ENCODE results near the gene ZCCHC17. TPM values are rescaled to one million over a fixed set of nuclear protein-coding genes. Genes with fewer than 3 reads are reported as not detected.
"Not testable (repeated sequence)": the region's sequence is repeated elsewhere in the genome, so short reads cannot be mapped to it uniquely, and the experiment has no call there.

Gene ZCCHC17
- total RNA-seq, 1 donor from 2014 or later, result 27.5 TPM

DNA sequence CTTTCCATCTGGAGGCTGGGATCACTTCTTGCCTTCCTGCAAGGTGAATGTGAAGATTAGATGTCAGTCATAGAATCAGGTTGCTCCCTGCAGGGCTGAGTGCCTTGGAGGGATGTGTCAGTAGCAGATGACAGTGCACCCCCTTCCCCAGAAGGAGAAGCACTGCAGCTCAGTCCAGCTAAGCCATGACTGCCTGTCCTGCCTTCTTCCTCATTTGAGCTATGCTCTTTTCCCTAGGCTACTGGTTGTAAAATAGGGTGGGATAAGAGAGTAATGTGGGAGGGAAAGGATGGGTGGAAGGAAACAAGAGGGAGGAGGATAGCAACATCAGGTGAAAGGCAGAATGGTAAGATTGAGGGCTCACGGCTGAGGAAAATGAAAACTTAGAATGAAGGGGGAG is 87.1 kb downstream of the ZCCHC17 start:
- Mint-ChIP-seq H3K4me3 (ENCODE audit: unreplicated experiment) (no peak overlapping the region), H3K9me3 (ENCODE audit: unreplicated experiment) (no peaks in the 10 kb centered on the region), H3K4me1 (ENCODE audit: unreplicated experiment) (peaks cover 10% of the 10 kb centered on the region), H3K27me3 (ENCODE audit: unreplicated experiment) (peaks cover 5% of the 10 kb centered on the region), H3K36me3 (ENCODE audit: low read depth, unreplicated experiment) (no peaks in the 10 kb centered on the region), H3K27ac (ENCODE audit: unreplicated experiment) (no peak overlapping the region)
- no peak for DNase-seq (ENCODE audit: low spot score)
- no peak for TF ChIP-seq CTCF (IDR thresholded peaks at IDR 0.05; ENCODE audit: unreplicated experiment)

- H3K27me3 Mint-ChIP-seq (ENCODE audit: unreplicated experiment); H3K4me1 Mint-ChIP-seq (ENCODE audit: unreplicated experiment); DNase-seq (ENCODE audit: low spot score); H3K4me3 Mint-ChIP-seq (ENCODE audit: unreplicated experiment); H3K9me3 Mint-ChIP-seq (ENCODE audit: unreplicated experiment); H3K36me3 Mint-ChIP-seq (ENCODE audit: low read depth, unreplicated experiment); H3K27ac Mint-ChIP-seq (ENCODE audit: unreplicated experiment): not testable (repeated sequence)
Observed at GRCh38 chr1:31386576-31387243, 89.9 kb downstream of the ZCCHC17 start.

DNA sequence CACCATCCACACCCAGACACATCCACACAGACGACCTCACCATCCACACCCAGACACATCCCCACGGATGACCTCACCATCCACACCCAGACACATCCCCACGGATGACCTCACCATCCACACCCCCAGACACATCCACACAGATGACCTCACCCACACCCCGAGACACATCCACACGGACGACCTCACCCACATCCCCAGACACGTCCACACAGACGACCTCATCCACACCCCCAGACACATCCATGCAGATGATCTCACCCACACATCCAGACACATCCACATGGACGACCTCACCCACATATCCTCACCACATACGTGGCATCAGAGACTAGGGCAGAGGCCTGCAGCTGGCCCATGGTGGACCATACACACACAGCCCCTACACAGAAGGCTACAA is 90.8 kb downstream of the ZCCHC17 start:
- H3K36me3 Mint-ChIP-seq (ENCODE audit: low read depth, unreplicated experiment), result no peaks in the 10 kb centered on the region
- DNase-seq (ENCODE audit: low spot score), result no peak
- no peak for TF ChIP-seq CTCF (IDR thresholded peaks at IDR 0.05; ENCODE audit: unreplicated experiment)
- H3K4me1 Mint-ChIP-seq (ENCODE audit: unreplicated experiment), result peaks cover 2% of the 10 kb centered on the region
- peaks cover 5% of the 10 kb centered on the region for H3K27me3 Mint-ChIP-seq (ENCODE audit: unreplicated experiment)
- H3K27ac Mint-ChIP-seq (ENCODE audit: unreplicated experiment), result no peak overlapping the region
- no peak overlapping the region for H3K4me3 Mint-ChIP-seq (ENCODE audit: unreplicated experiment)
- H3K9me3 Mint-ChIP-seq (ENCODE audit: unreplicated experiment), result no peaks in the 10 kb centered on the region

GRCh38 chr1:31389616-31390015 is 92.8 kb downstream of the ZCCHC17 start:
- H3K36me3 Mint-ChIP-seq (ENCODE audit: low read depth, unreplicated experiment), result no peaks in the 10 kb centered on the region

GRCh38 chr1:31390071-31390470 is 93.2 kb downstream of the ZCCHC17 start:
- H3K27me3 Mint-ChIP-seq (ENCODE audit: unreplicated experiment), result peaks cover 5% of the 10 kb centered on the region
- TF ChIP-seq CTCF (IDR thresholded peaks at IDR 0.05; ENCODE audit: unreplicated experiment), result no peak
- DNase-seq (ENCODE audit: low spot score), result no peak
- no peaks in the 10 kb centered on the region for H3K9me3 Mint-ChIP-seq (ENCODE audit: unreplicated experiment)
- no peaks in the 10 kb centered on the region for H3K36me3 Mint-ChIP-seq (ENCODE audit: low read depth, unreplicated experiment)
- no peak overlapping the region for H3K27ac Mint-ChIP-seq (ENCODE audit: unreplicated experiment)
- H3K4me3 Mint-ChIP-seq (ENCODE audit: unreplicated experiment), result no peak overlapping the region
- H3K4me1 Mint-ChIP-seq (ENCODE audit: unreplicated experiment), result peaks cover 2% of the 10 kb centered on the region

More at GRCh38 chr1:31389616-31390015, 92.8 kb downstream of the ZCCHC17 start:
- peaks cover 5% of the 10 kb centered on the region for H3K27me3 Mint-ChIP-seq (ENCODE audit: unreplicated experiment)
- peaks cover 2% of the 10 kb centered on the region for H3K4me1 Mint-ChIP-seq (ENCODE audit: unreplicated experiment)
- H3K4me3 Mint-ChIP-seq (ENCODE audit: unreplicated experiment), result no peak overlapping the region
- no peaks in the 10 kb centered on the region for H3K9me3 Mint-ChIP-seq (ENCODE audit: unreplicated experiment)
- DNase-seq (ENCODE audit: low spot score), result no peak
- TF ChIP-seq CTCF (IDR thresholded peaks at IDR 0.05; ENCODE audit: unreplicated experiment), result no peak
- H3K27ac Mint-ChIP-seq (ENCODE audit: unreplicated experiment), result no peak overlapping the region

Data from endothelial cell (in vitro differentiated cells).